Inflammatory macrophage treated with lipopolysaccharide for 4 hours (primary cell): Measurements from ENCODE around the gene GABRE.

Experiments used
- DNase-seq: peaks from one replicate; pipeline ENCODE4 v3.0.0-alpha.2; 2020

GABRE gene

GRCh38 chrX:151974336-151975227, at the start of gene GABRE:
Gene GABRE, minus strand, starts transcription at chrX:151974676. Its CDS starts 51 bp downstream, at chrX:151974625.
- DNase-seq, result no peak

GRCh38 chrX:152020888-152021287, 46.4 kb upstream of the GABRE start:
- no peak for DNase-seq

- DNase-seq, result no peak
Measured at GRCh38 chrX:151999813-152000212, 25.3 kb upstream of the GABRE start.

GRCh38 chrX:151997539-151997938, 23.1 kb upstream of the GABRE start:
- no peak for DNase-seq

- DNase-seq, result no peak
Measured at GRCh38 chrX:151996347-151996746, 21.9 kb upstream of the GABRE start.

- no peak for DNase-seq
Measured at GRCh38 chrX:151994476-151994875, 20.0 kb upstream of the GABRE start.

GRCh38 chrX:151988706-151989299, 14.3 kb upstream of the GABRE start:
- no peak for DNase-seq

- no peak for DNase-seq
Measured at GRCh38 chrX:151987108-151987507, 12.6 kb upstream of the GABRE start.

GRCh38 chrX:151985955-151986354, 11.5 kb upstream of the GABRE start:
- no peak for DNase-seq

- DNase-seq, result no peak
Measured at GRCh38 chrX:151985531-151985930, 11.1 kb upstream of the GABRE start.

GRCh38 chrX:151984902-151985301, 10.4 kb upstream of the GABRE start:
- DNase-seq, result no peak

GRCh38 chrX:151984328-151984727, 9.9 kb upstream of the GABRE start:
- peak; percentile 58 for DNase-seq

- no peak for DNase-seq
Measured at GRCh38 chrX:151983186-151983585, 8.7 kb upstream of the GABRE start.

- DNase-seq, result no peak
Measured at GRCh38 chrX:151982222-151982621, 7.7 kb upstream of the GABRE start.

- DNase-seq, result no peak
Measured at GRCh38 chrX:151981129-151981528, 6.7 kb upstream of the GABRE start.

GRCh38 chrX:151977923-151978322, 3.4 kb upstream of the GABRE start:
- DNase-seq, result no peak

GRCh38 chrX:151977009-151977408, 2.5 kb upstream of the GABRE start:
- no peak for DNase-seq

- DNase-seq, result no peak
Measured at GRCh38 chrX:151975736-151976275, 1.3 kb upstream of the GABRE start.

- DNase-seq, result no peak
Measured at GRCh38 chrX:151975228-151975593, 735 bp upstream of the GABRE start.

GRCh38 chrX:151973851-151974335, 583 bp downstream of the GABRE start:
- no peak for DNase-seq

GRCh38 chrX:151973060-151973661, 1.3 kb downstream of the GABRE start:
- no peak for DNase-seq

GRCh38 chrX:151970661-151971060, 3.8 kb downstream of the GABRE start:
- DNase-seq, result no peak

GRCh38 chrX:151970027-151970426, 4.4 kb downstream of the GABRE start:
- no peak for DNase-seq

- DNase-seq, result no peak
Measured at GRCh38 chrX:151966236-151966635, 8.2 kb downstream of the GABRE start.
